ENCODE measurements around the gene LSM14B. TPM values are rescaled to one million over a fixed set of nuclear protein-coding genes. Genes with fewer than 3 reads are reported as not detected.

The LSM14B gene
- total RNA-seq = 20.3 and 21.2 TPM in 2 replicates

GRCh38 chr20:62121776-62122653 is at the start of gene LSM14B:
Gene LSM14B (plus strand): TSS chr20:62122475. CDS start chr20:62122667, 192 bp downstream.

GRCh38 chr20:62143081-62143956 is 21.0 kb downstream of the LSM14B start, which contains the start of the genes PSMA7 and SS18L1:
Gene PSMA7 (minus strand): TSS chr20:62143394. CDS start chr20:62143303, 91 bp downstream.
Gene SS18L1 (plus strand): TSS chr20:62143769. CDS start chr20:62143821, 52 bp downstream.

GRCh38 chr20:62182469-62183425 is 60.5 kb downstream of the LSM14B start, which contains the start of gene MTG2:
Gene MTG2 (plus strand): TSS chr20:62183028. CDS start chr20:62193421, 10,393 bp downstream.

Other genes with a start within 250 kb of the LSM14B start
- gene TAF4, start 56.6 kb upstream of the LSM14B start, total RNA-seq = 4.3 and 6.0 TPM in 2 replicates
- 607 and 683 TPM in 2 replicates for gene PSMA7, start 20.9 kb downstream of the LSM14B start, total RNA-seq
- 3.3 and 6.0 TPM in 2 replicates for gene SS18L1, start 21.3 kb downstream of the LSM14B start, total RNA-seq
- gene MTG2, start 60.6 kb downstream of the LSM14B start, total RNA-seq = 16.7 and 18.8 TPM in 2 replicates
- gene HRH3, start 97.8 kb downstream of the LSM14B start, total RNA-seq = not detected in 2 replicates
- 14.1 and 14.2 TPM in 2 replicates for gene OSBPL2, start 116.0 kb downstream of the LSM14B start, total RNA-seq
- 249 and 269 TPM in 2 replicates for gene ADRM1, start 180.5 kb downstream of the LSM14B start, total RNA-seq
- 180 and 187 TPM in 2 replicates for gene LAMA5, start 244.8 kb downstream of the LSM14B start, total RNA-seq